Fibroblast of the aortic adventitia (primary cell): ENCODE data around the gene TIMM21. TPM values are rescaled to one million over a fixed set of nuclear protein-coding genes. Genes with fewer than 3 reads are reported as not detected.

Experiments
- DNase-seq: peaks from one replicate; pipeline ENCODE4 v3.0.0-alpha.2; 2010; ENCODE audit warnings: low read depth
- H3K4me3 ChIP-seq: 2 replicates; pipeline ENCODE4 v1.5.1; 2011; ENCODE audit warnings: low read depth, mild to moderate bottlenecking, control low read depth, low read length, moderate library complexity
- total RNA-seq: library from RNA; depleted of rRNA; stranded (reverse); fragments of >200 nt; gene quantifications from 2 replicates; pipeline ENCODE4 v1.2.3, GENCODE V29; 2012; ENCODE audit warnings: low replicate concordance
- TF ChIP-seq, protein P1 (sequence below): IDR thresholded peaks from 2 replicates; pipeline ENCODE4 v1.5.1; 2011; ENCODE audit warnings: mild to moderate bottlenecking, low read length, control low read depth, inconsistent platforms; ENCODE audit not compliant: insufficient read depth

Gene TIMM21
- total RNA-seq, 1 donor: 34.5 TPM

DNA sequence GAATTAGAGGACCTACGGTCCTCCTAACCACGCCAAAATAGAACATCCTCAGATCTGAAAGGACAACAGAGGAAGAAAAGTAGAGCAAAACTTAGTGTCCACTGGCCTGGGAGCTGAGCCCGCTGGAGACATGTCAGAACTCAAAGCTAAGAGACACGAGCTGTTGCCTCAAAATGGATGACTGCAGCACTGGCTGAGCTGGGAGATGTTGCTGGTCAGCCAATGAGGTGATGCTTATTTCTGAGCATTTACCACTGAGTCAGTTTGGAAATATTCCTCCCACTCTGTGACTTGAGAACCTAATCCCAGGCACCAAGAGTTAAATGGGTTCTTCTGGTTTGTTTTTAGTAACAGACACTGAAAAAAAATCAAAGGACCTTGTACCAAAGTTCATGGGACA lies 33.3 kb upstream of the TIMM21 start:
- no peak overlapping the region for H3K4me3 ChIP-seq
- DNase-seq: peak; percentile 33
- TF ChIP-seq, protein P1, sequence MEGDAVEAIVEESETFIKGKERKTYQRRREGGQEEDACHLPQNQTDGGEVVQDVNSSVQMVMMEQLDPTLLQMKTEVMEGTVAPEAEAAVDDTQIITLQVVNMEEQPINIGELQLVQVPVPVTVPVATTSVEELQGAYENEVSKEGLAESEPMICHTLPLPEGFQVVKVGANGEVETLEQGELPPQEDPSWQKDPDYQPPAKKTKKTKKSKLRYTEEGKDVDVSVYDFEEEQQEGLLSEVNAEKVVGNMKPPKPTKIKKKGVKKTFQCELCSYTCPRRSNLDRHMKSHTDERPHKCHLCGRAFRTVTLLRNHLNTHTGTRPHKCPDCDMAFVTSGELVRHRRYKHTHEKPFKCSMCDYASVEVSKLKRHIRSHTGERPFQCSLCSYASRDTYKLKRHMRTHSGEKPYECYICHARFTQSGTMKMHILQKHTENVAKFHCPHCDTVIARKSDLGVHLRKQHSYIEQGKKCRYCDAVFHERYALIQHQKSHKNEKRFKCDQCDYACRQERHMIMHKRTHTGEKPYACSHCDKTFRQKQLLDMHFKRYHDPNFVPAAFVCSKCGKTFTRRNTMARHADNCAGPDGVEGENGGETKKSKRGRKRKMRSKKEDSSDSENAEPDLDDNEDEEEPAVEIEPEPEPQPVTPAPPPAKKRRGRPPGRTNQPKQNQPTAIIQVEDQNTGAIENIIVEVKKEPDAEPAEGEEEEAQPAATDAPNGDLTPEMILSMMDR: no peak

DNA sequence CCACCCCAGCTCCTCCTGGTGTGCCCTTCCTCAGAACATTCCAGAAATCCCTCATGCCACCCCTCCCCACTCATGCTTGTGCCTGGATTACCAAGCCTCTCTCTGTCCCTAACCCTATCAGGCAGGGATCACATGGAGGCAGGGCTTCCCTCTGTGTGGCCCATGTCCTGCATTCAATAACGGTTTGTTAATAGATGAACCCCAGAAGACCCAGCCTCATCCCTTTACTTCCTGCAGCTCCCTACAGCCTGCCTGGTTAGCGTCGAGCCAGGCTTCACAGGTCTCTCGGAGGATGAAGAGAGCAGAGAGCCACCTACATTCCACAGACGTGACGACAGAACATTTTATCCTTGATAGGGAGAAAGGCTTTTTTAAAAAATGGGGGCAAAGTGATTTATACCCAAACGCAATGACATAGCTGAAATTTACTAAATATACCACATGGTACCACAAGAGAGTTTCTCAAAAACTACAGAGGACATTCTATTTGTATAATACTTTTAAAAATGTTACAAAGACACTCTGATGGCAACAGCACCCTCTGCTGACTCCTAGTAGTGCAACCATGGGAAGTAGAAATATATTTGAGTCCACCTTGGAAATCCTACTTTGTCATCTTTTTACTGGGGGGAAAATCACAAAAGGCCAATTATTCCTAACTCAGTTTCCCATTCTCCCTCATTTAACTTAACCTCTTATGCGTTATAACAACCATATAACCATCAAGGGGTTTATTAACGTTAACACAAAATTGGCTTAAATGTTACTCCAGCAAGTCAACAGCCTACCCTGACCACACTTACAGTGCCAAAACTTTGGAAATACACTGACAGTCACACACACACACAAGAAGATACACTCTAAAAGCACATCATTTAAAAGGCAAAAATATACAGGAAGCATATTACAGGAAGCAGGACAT lies 31.4 kb upstream of the TIMM21 start:
- peak; percentile 72 for DNase-seq
- TF ChIP-seq, protein P1: peak; percentile 77

DNA sequence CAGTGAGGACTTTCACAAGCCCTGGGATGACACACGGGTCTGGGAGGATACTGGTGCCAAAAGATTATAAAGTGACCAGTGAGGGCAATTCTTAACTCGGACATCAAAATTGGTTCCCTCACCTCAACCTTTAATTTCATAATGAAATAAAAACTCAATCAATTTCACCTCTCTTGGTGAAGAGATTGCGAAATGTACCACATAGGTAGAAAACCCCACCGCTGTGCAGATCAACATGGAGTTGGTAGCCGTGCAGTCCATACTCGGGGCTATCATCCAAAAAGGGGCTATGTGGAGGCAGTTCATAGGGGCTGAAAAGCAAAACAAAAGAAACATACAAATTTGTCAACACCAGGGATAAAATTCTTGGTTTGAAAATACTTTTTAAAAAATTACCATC lies 25.1 kb upstream of the TIMM21 start:
- TF ChIP-seq, protein P1: no peak
- no peak for DNase-seq
- no peak overlapping the region for H3K4me3 ChIP-seq

More for the DNA sequence above, 31.4 kb upstream of the TIMM21 start:
- H3K4me3 ChIP-seq: no peak overlapping the region

DNA sequence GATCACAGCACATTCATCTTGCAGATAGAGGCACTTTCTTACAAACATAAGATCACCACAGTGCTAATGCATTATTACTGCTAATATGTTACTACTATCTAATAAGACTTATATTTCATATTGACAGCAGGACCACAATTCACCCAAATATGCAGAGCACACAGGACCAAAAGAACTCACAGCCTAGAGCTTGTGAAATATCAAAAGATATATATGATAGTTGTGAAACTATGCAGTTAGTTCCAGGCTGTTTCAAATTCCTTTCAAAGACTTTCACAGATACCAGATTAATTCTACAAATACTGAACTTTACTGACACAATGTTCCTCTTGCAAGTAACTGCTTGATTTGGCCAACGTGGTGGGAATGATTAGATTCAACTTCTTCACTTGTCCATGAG lies 23.7 kb upstream of the TIMM21 start:
- H3K4me3 ChIP-seq: no peak overlapping the region
- TF ChIP-seq, protein P1: no peak
- DNase-seq: no peak

DNA sequence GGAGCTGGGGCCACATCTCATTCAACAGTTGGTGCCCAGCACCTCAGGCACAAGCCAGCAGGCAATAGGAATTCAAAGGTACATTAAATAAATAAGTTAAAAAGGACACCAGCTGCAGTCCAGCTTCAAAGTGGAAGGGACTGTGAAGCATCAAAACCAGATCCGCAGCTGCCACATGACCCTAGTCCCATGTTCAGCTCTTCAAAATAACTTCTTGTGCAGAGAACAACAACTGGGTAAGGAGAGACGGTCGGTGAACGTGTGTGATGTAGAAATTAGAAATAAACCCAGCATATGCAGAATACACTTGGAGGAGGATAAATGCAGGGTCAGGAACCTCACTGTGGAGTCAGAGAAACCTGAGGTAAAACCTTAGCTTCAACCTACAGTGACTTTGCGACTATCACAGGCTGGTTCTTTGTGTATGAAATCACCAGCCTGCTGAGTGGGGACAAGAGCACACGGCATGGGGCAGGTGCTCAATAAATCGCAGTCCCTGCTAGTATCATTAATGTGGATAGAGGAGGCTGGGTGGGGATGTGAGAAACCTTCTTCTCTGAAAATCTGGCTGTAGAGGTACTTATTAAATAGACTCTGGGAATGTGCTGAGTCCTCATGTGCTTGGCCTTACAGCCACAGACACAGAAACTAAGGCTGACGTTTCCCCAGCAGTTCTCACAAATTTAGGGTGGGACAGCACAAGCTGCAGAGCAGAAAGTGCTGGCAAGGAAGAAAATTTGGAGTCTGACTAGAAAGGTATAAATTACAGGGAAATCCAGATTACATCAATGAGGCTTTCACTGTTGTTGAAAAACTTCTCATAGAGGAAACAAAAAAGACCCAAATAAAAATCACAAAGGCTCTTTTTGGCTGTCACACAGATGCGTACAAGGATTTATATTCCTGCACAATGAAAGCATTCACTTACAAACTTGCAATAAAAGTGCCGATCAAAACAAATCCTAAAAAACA lies 21.4 kb upstream of the TIMM21 start:
- H3K4me3 ChIP-seq: no peak overlapping the region
- TF ChIP-seq, protein P1: no peak
- no peak for DNase-seq

DNA sequence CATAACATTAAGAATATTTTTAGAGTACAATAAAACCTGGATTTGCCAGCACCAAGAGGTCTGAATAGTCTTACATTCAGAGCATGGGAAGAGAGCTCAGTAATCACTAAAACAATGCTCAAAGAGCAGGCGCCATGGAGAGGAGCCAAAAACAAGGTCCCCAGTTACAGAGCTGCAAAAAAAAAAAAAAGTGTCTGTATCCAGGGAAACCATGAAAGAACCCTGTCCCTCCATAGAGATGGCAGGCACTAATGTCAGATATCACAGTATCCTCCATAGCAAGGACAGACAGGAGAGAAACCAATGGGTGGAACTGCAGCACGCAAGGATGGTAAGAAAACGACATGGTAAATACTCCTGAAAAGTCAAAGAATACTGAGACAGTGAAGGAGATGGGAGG lies 20.2 kb upstream of the TIMM21 start:
- H3K4me3 ChIP-seq: no peak overlapping the region
- TF ChIP-seq, protein P1: no peak
- no peak for DNase-seq
